ENCODE data around the gene GIT2.

Gene GIT2

DNA sequence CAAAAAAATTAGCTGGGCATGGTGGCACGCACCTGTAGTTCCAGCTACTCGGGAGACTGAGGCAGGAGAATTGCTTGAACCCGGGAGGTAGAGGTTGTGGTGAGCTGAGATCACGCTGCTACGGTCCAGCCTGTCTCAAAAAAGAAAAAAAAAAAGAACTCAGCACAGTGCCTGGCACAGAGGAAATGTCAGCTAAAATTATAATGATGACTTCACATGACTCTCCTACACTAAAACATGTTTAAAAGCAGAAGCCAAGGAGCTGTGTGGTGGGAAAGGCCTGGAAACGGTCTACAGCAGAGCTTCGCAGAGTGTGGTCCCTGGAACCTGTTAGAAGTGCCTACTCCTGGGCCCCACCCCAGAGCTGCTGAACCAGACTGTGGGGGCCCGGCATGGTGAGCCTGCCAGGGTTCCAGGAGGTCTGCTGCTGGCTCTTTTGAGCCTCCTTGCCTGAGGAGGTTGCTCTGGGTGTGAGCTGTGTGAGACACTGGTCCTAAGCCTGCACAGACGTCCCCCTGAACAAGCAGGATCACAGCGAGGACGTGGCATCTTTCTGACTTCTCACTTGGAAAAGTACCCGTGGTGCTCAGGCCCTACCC, 68.0 kb downstream of the GIT2 start:
- TF ChIP-seq, protein P1, sequence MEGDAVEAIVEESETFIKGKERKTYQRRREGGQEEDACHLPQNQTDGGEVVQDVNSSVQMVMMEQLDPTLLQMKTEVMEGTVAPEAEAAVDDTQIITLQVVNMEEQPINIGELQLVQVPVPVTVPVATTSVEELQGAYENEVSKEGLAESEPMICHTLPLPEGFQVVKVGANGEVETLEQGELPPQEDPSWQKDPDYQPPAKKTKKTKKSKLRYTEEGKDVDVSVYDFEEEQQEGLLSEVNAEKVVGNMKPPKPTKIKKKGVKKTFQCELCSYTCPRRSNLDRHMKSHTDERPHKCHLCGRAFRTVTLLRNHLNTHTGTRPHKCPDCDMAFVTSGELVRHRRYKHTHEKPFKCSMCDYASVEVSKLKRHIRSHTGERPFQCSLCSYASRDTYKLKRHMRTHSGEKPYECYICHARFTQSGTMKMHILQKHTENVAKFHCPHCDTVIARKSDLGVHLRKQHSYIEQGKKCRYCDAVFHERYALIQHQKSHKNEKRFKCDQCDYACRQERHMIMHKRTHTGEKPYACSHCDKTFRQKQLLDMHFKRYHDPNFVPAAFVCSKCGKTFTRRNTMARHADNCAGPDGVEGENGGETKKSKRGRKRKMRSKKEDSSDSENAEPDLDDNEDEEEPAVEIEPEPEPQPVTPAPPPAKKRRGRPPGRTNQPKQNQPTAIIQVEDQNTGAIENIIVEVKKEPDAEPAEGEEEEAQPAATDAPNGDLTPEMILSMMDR (IDR thresholded peaks at IDR 0.05; ENCODE audit: borderline replicate concordance, insufficient read depth, low read depth, low read length) = no peak
- H3K4me3 ChIP-seq (ENCODE audit: low read depth, low read length) = no peak overlapping the region

DNA sequence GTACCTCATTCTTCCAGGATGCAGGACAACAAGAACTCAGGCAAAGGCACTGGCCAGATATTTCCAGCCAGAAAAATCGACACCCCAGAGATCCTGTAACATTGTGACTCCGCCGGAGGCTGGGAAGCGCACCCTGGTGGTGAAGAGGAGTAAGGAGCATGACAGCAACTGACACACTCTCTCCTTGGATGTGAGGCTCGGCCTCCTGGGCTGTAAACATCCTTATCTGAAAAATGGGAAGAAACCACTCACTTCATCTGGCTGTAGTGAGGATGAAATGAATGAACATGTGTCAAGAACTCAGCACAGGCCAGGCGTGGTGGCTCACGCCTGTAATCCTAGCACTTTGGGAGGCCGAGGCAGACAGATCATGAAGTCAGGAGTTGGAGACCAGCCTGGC, 68.5 kb downstream of the GIT2 start:
- H3K4me3 ChIP-seq (ENCODE audit: low read depth, low read length) = no peak overlapping the region
- TF ChIP-seq, protein P1 (IDR thresholded peaks at IDR 0.05; ENCODE audit: borderline replicate concordance, insufficient read depth, low read depth, low read length) = peak; percentile 77; the same call in 1 of the 2 replicates

DNA sequence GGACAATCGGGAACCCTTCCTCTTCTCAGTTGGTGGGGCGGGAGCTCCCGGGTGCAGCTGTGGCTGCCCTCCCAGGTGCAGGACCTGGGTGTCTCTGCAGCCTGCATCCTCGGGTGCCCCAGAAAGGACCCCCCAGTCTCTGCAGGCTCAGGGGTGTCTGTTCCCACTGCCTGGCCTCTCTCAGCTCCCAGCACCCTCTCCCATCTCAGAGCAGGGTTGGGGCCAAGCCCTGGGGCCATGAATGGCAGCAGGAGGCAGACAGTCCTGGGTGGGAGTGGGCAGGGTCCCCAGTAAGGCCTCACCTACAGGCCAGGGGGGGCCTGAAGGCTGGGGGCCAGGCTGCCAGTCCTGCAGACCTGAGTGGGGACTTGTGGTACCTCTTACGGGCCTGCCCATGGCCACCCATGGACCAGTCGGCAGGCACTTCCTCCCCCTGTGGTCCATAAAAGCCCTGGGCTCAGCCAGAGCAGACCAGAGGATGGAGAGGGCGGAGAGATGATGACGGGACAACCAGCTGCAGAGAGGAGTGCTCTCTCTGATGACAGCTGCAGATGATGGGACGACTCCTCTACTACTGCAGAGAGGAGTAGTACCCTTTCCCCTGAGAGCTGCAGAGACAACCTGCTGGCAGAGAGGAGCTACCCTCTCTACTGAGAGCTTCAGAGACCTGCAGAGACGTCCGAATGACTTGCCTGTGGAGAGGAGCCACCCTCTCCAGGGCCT, 69.5 kb downstream of the GIT2 start:
- TF ChIP-seq, protein P1 (IDR thresholded peaks at IDR 0.05; ENCODE audit: borderline replicate concordance, insufficient read depth, low read depth, low read length) = no peak

DNA sequence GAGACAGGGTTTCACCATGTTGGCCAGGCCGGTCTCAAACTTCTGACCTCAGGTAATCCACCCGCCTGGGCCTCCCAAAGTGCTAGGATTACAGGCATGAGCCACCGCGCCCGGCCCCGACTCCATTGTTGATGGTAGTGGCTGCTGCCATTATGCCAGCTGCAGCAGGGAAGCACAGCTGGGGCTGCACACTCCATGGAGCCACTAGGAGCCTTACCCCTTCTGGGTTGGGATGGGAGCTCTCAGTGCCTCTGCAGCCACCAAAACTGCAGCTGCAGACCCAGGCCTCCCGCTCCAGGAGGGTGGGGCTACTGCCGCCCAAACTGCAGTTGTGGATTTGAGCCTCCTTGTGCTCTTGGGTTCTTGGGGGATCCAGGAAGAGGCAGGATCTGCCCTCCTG, 70.2 kb downstream of the GIT2 start:
- TF ChIP-seq, protein P1 (IDR thresholded peaks at IDR 0.05; ENCODE audit: borderline replicate concordance, insufficient read depth, low read depth, low read length) = no peak
- no peak overlapping the region for H3K4me3 ChIP-seq (ENCODE audit: low read depth, low read length)

More for the DNA sequence above, 69.5 kb downstream of the GIT2 start:
- H3K4me3 ChIP-seq (ENCODE audit: low read depth, low read length) = no peak overlapping the region

- no peak overlapping the region for H3K4me3 ChIP-seq (ENCODE audit: low read depth, low read length)
- TF ChIP-seq, protein P1 (IDR thresholded peaks at IDR 0.05; ENCODE audit: borderline replicate concordance, insufficient read depth, low read depth, low read length) = no peak
Measured at GRCh38 chr12:109925185-109925840, 70.9 kb downstream of the GIT2 start.

GRCh38 chr12:109923481-109924245, 72.5 kb downstream of the GIT2 start:
- H3K4me3 ChIP-seq (ENCODE audit: low read depth, low read length) = no peak overlapping the region
- TF ChIP-seq, protein P1 (IDR thresholded peaks at IDR 0.05; ENCODE audit: borderline replicate concordance, insufficient read depth, low read depth, low read length) = no peak
